IMR-90 (cell line): ENCODE results near the gene PI4KA. TPM values are rescaled to one million over a fixed set of nuclear protein-coding genes. Genes with fewer than 3 reads are reported as not detected.

ENCODE experiments used
- ATAC-seq: fragments of 200-7000 bp; cut with Tn5 transposase; 2 replicates; pipeline ENCODE4 v1.9.1; 2020; ENCODE audit warnings: low read depth, mild to moderate bottlenecking, moderate library complexity
- BruUV-seq: library from RNA; stranded (reverse); fragments of 400-500 nt; replicated peaks from 2 replicates; lab custom pipeline; 2021; lab: Mats Ljungman, UMichigan
- CTCF ChIA-PET: fragments of 300-600 bp; formaldehyde crosslinking; extraction: SDS; loops from one replicate; lab custom pipeline; 2021; ENCODE audit warnings: antibody characterized with exemption; lab: Yijun Ruan, JAX
- POLR2A ChIA-PET: fragments of 300-600 bp; sonication (Branson Sonifier 250); formaldehyde crosslinking; loops from one replicate; lab custom pipeline; 2022; ENCODE audit warnings: antibody characterized with exemption; ENCODE audit not compliant: unreplicated experiment; lab: Charles Lee
- DNase-seq: peaks from one replicate; pipeline ENCODE4 v3.0.0; 2013
- H2AFZ ChIP-seq: replicated peaks from 2 replicates; pipeline ENCODE3; 2013; ENCODE audit warnings: low read length, mild to moderate bottlenecking; ENCODE audit not compliant: poor library complexity
- H2AK5ac ChIP-seq: 2 replicates; pipeline ENCODE4 v1.6.1; 2013; ENCODE audit warnings: low read depth, low read length, inconsistent platforms
- H2AK9ac ChIP-seq: replicated peaks from 2 replicates; pipeline ENCODE3; 2013; ENCODE audit warnings: mild to moderate bottlenecking, low read depth, low read length, moderate library complexity; ENCODE audit not compliant: poor library complexity
- H2BK120ac ChIP-seq: 2 replicates; pipeline ENCODE4 v1.6.1; 2013; ENCODE audit warnings: low read depth, low read length, inconsistent platforms
- H2BK15ac ChIP-seq: 3 replicates; pipeline ENCODE4 v1.6.1; 2013; ENCODE audit warnings: low read depth, low read length, inconsistent platforms
- H2BK20ac ChIP-seq: 2 replicates; pipeline ENCODE4 v1.6.1; 2013; ENCODE audit warnings: low read depth, mild to moderate bottlenecking, inconsistent platforms, low read length, moderate library complexity
- H2BK5ac ChIP-seq: 2 replicates; pipeline ENCODE4 v1.6.1; 2013; ENCODE audit warnings: mild to moderate bottlenecking, low read depth, low read length, inconsistent platforms; ENCODE audit not compliant: poor library complexity, severe bottlenecking
- H3K14ac ChIP-seq: replicated peaks from 2 replicates; pipeline ENCODE4 v1.6.1; 2013; ENCODE audit warnings: low read depth, low read length, inconsistent platforms
- H3K18ac ChIP-seq: 2 replicates; pipeline ENCODE4 v1.6.1; 2013; ENCODE audit warnings: low read depth, low read length, control low read depth
- H3K23ac ChIP-seq: 2 replicates; pipeline ENCODE4 v1.6.1; 2013; ENCODE audit warnings: low read depth, low read length, inconsistent platforms
- H3K27ac ChIP-seq: 2 replicates; pipeline ENCODE4 v1.5.1; 2013; ENCODE audit warnings: mild to moderate bottlenecking, control low read depth, low read length; ENCODE audit not compliant: insufficient read depth
- H3K27me3 ChIP-seq: 2 replicates; pipeline ENCODE4 v1.6.1; 2013; ENCODE audit warnings: low read length; ENCODE audit not compliant: control insufficient read depth, insufficient read depth
- H3K36me3 ChIP-seq: 2 replicates; pipeline ENCODE4 v1.6.1; 2013; ENCODE audit warnings: low read length, mixed read lengths; ENCODE audit not compliant: control insufficient read depth, insufficient read depth
- H3K4ac ChIP-seq: 2 replicates; pipeline ENCODE4 v1.6.1; 2013; ENCODE audit warnings: low read depth, low read length, inconsistent platforms
- H3K4me1 ChIP-seq: 2 replicates; pipeline ENCODE4 v1.6.1; 2013; ENCODE audit warnings: low read length, mixed read lengths; ENCODE audit not compliant: control insufficient read depth, insufficient read depth
- H3K4me2 ChIP-seq: 2 replicates; pipeline ENCODE4 v1.6.1; 2013; ENCODE audit warnings: low read depth, mild to moderate bottlenecking, control low read depth, low read length, moderate library complexity
- H3K4me3 ChIP-seq: 2 replicates; pipeline ENCODE4 v1.5.1; 2013; ENCODE audit warnings: low read depth, mild to moderate bottlenecking, control low read depth, low read length, moderate library complexity; ENCODE audit not compliant: insufficient read depth
- H3K56ac ChIP-seq: 2 replicates; pipeline ENCODE4 v1.6.1; 2013; ENCODE audit warnings: low read length, inconsistent platforms; ENCODE audit not compliant: insufficient read depth; ENCODE audit errors: extremely low read depth
- H3K79me1 ChIP-seq, 2 experiments: 2 replicates each; pipeline ENCODE4 v1.6.1; 2013; ENCODE audit warnings: low read length in 2 of 2, inconsistent platforms in 1 of 2, low read depth in 1 of 2
- H3K9ac ChIP-seq: 2 replicates; pipeline ENCODE4 v1.6.1; 2013; ENCODE audit warnings: low read depth, low read length, control low read depth
- H3K9me1 ChIP-seq: 2 replicates; pipeline ENCODE4 v1.6.1; 2013; ENCODE audit warnings: low read length, inconsistent platforms; ENCODE audit not compliant: insufficient read depth
- H3K9me3 ChIP-seq: 2 replicates; pipeline ENCODE4 v1.6.1; 2013; ENCODE audit warnings: low read length; ENCODE audit not compliant: control insufficient read depth, insufficient read depth
- H4K20me1 ChIP-seq: 2 replicates; pipeline ENCODE4 v1.6.1; 2013; ENCODE audit warnings: low read length, inconsistent platforms; ENCODE audit not compliant: insufficient read depth
- H4K5ac ChIP-seq: 2 replicates; pipeline ENCODE4 v1.6.1; 2013; ENCODE audit warnings: mild to moderate bottlenecking, low read depth, low read length, control low read depth
- H4K8ac ChIP-seq, 2 experiments: 2 replicates each; pipeline ENCODE4 v1.6.1; 2013; ENCODE audit warnings: low read depth in 2 of 2, low read length in 2 of 2, control low read depth in 1 of 2, inconsistent platforms in 1 of 2
- H4K91ac ChIP-seq: 2 replicates; pipeline ENCODE4 v1.6.1; 2013; ENCODE audit warnings: low read depth, low read length, inconsistent platforms; ENCODE audit not compliant: insufficient read depth
- CEBPB ChIP-seq: IDR thresholded peaks from 2 replicates; pipeline ENCODE4 v1.6.1; 2012; ENCODE audit warnings: low read depth, low read length, improper control_type of control experiment
- CHD1 ChIP-seq: IDR thresholded peaks from 2 replicates; pipeline ENCODE4 v1.6.1; 2012; ENCODE audit warnings: low read depth, low read length, improper control_type of control experiment
- CTCF ChIP-seq: conservative IDR thresholded peaks from 2 replicates; pipeline ENCODE4 v1.5.1; 2012; ENCODE audit warnings: mild to moderate bottlenecking, low read depth, low read length, improper control_type of control experiment
- FOS ChIP-seq: fragments of 150-350 bp; IDR thresholded peaks from 2 replicates; pipeline ENCODE4 v1.6.1; 2016; ENCODE audit warnings: low read depth, low read length
- MAFK ChIP-seq: IDR thresholded peaks from 2 replicates; pipeline ENCODE4 v1.6.1; 2012; ENCODE audit warnings: low read depth, low read length, improper control_type of control experiment
- RAD21 ChIP-seq: IDR thresholded peaks from 2 replicates; pipeline ENCODE4 v1.6.1; 2012; ENCODE audit warnings: low read length, improper control_type of control experiment
- RCOR1 ChIP-seq: IDR thresholded peaks from 2 replicates; pipeline ENCODE4 v1.6.1; 2012; ENCODE audit warnings: mild to moderate bottlenecking, low read length, improper control_type of control experiment; ENCODE audit not compliant: insufficient replicate concordance
- RFX5 ChIP-seq: IDR thresholded peaks from 2 replicates; pipeline ENCODE4 v1.8.0; 2012; ENCODE audit warnings: low read depth, mild to moderate bottlenecking, low read length, moderate library complexity
- SMC3 ChIP-seq: fragments of 150-350 bp; IDR thresholded peaks from 2 replicates; pipeline ENCODE4 v1.6.1; 2016; ENCODE audit warnings: low read depth, mild to moderate bottlenecking, antibody characterized with exemption, low read length, moderate library complexity
- WGBS, 2 experiments: methylation state at CpG; one replicate each; pipeline versions ENCODE4 v1.1.5 to v1.1.7; 2013; ENCODE audit warnings: missing lambda C conversion rate in 2 of 2; ENCODE audit not compliant: insufficient read length in 1 of 2; ENCODE audit errors: extremely low coverage in 2 of 2; 5-methylcytosine and 5-hydroxymethylcytosine counted together
- dilution Hi-C: fragments of 300-500 bp; cut with HindIII; formaldehyde crosslinking; loops from one replicate; pipeline ENCODE4 v1.14.3; 2018; ENCODE audit warnings: low sequenced_read_pairs; ENCODE audit not compliant: unreplicated experiment
- in situ Hi-C: fragments of 300-500 bp; cut with MboI; formaldehyde crosslinking; loops from 3 replicates; pipeline ENCODE4 v1.14.3; 2019; ENCODE audit warnings: low sequenced_read_pairs, inconsistent platforms, mixed read lengths
- intact Hi-C: fragments of 100-400 bp; cut with micrococcal nuclease; formaldehyde crosslinking; loops from 2 replicates; pipeline ENCODE4 v1.10.0; 2022
- polyA plus RNA-seq, 3 experiments: library from polyadenylated mRNA; depleted of rRNA; stranded (reverse); fragments of >200 nt; gene quantifications; 2 replicates each; pipeline ENCODE4 v1.2.3, GENCODE V29; 2012; ENCODE audit warnings: low replicate concordance in 1 of 3
- total RNA-seq: library from RNA; depleted of rRNA; stranded (reverse); fragments of >200 nt; gene quantifications from 2 replicates; pipeline ENCODE4 v1.2.3, GENCODE V29; 2012

The PI4KA gene
- total and polyA plus RNA-seq, 2 of the 4 experiments (the other 2 are of a cell fraction), result 16.8 to 35.5 TPM

GRCh38 chr22:20773793-20774212 lies 84.8 kb downstream of the PI4KA start, which contains the start of gene SERPIND1:
Gene SERPIND1 (plus strand): TSS chr22:20774113. CDS start chr22:20779313, 5,200 bp downstream.
- intact Hi-C loops (no loop called here), dilution Hi-C loops (no loop called here), in situ Hi-C loops (no loop called here)
- no peak for TF ChIP-seq CTCF
- no peak for TF ChIP-seq RAD21
- TF ChIP-seq MAFK, result no peak
- no peak for TF ChIP-seq RFX5
- no peak for TF ChIP-seq RCOR1
- TF ChIP-seq FOS, result no peak
- no peak for TF ChIP-seq SMC3
- TF ChIP-seq CEBPB, result no peak
- TF ChIP-seq CHD1, result no peak
- Histone ChIP-seq H3K27me3 (no peaks in the 10 kb centered on the region), H4K91ac (no peak within 1 kb of the TSS), H2AK9ac (no peak within 1 kb of the TSS), H3K4me1 (peaks cover 5% of the 10 kb centered on the region), H3K23ac (no peak within 1 kb of the TSS), H3K9me3 (no peaks in the 10 kb centered on the region), H3K27ac (no peak within 1 kb of the TSS), H3K18ac (no peak within 1 kb of the TSS), H2BK15ac (no peak within 1 kb of the TSS), H3K36me3 (peaks cover under 1% of the 10 kb centered on the region; the same call in 1 of the 2 replicates), H4K5ac (no peak within 1 kb of the TSS), H3K9me1 (peaks cover 13% of the 10 kb centered on the region), H2AFZ (no peak within 1 kb of the TSS), H3K14ac (no peak within 1 kb of the TSS), H3K56ac (no peak within 1 kb of the TSS), H2BK120ac (no peak within 1 kb of the TSS), H4K8ac (no peak within 1 kb of the TSS), H3K9ac (no peak within 1 kb of the TSS), H4K20me1 (no peaks in the 10 kb centered on the region; the same call in 1 of the 2 replicates), H3K4ac (no peak within 1 kb of the TSS), H2BK20ac (no peak within 1 kb of the TSS), H2AK5ac (no peak within 1 kb of the TSS), H3K4me2 (no peak within 1 kb of the TSS), H3K79me1 (peaks cover 0 to 5% of the 10 kb centered on the region in 2 experiments; a peak in 2 of 4 replicates), H3K4me3 (no peak within 1 kb of the TSS), H2BK5ac (no peak within 1 kb of the TSS)
- BruUV-seq, result no TSS peak
- DNase-seq (no peak), ATAC-seq (no peak)
- ChIA-PET POLR2A (no interaction called here), CTCF (no interaction called here)
- WGBS, 2 experiments, result no CpG with 5 or more reads among the region's 4 CpGs
